ENCODE results near the gene ARHGEF2.

The ARHGEF2 gene

GRCh38 chr1:155960081-155960745, 18.1 kb downstream of the ARHGEF2 start:
- TF ChIP-seq CTCF (IDR thresholded peaks at IDR 0.05; ENCODE audit: extremely low read depth, missing control alignments), result no peak
- DNase-seq (ENCODE audit: low spot score), result no peak

- DNase-seq (ENCODE audit: low spot score), result no peak
- TF ChIP-seq CTCF (IDR thresholded peaks at IDR 0.05; ENCODE audit: extremely low read depth, missing control alignments), result no peak
Measured at GRCh38 chr1:155957411-155957915, 20.9 kb downstream of the ARHGEF2 start.

- DNase-seq (ENCODE audit: low spot score), result no peak
- no peak for TF ChIP-seq CTCF (IDR thresholded peaks at IDR 0.05; ENCODE audit: extremely low read depth, missing control alignments)
Measured at GRCh38 chr1:155954645-155955044, 23.7 kb downstream of the ARHGEF2 start.

- no peak for DNase-seq (ENCODE audit: low spot score)
- no peak for TF ChIP-seq CTCF (IDR thresholded peaks at IDR 0.05; ENCODE audit: extremely low read depth, missing control alignments)
Measured at GRCh38 chr1:155952505-155952890, 25.8 kb downstream of the ARHGEF2 start.

- TF ChIP-seq CTCF (IDR thresholded peaks at IDR 0.05; ENCODE audit: extremely low read depth, missing control alignments), result no peak
- no peak for DNase-seq (ENCODE audit: low spot score)
Measured at GRCh38 chr1:155951753-155952504, 26.4 kb downstream of the ARHGEF2 start.

GRCh38 chr1:155950829-155951228, 27.5 kb downstream of the ARHGEF2 start:
- no peak for DNase-seq (ENCODE audit: low spot score)
- TF ChIP-seq CTCF (IDR thresholded peaks at IDR 0.05; ENCODE audit: extremely low read depth, missing control alignments), result no peak

- DNase-seq (ENCODE audit: low spot score), result no peak
- no peak for TF ChIP-seq CTCF (IDR thresholded peaks at IDR 0.05; ENCODE audit: extremely low read depth, missing control alignments)
Measured at GRCh38 chr1:155947741-155948140, 30.6 kb downstream of the ARHGEF2 start.
